SIG-M5 treated with dmso at 0.1 percent for 504 hours (cell line): ENCODE measurements around the gene RBM33.

Experiments used
- DNase-seq: peaks from one replicate; lab custom pipeline; 2025; ENCODE audit not compliant: unreplicated experiment; lab: John Stamatoyannopoulos, UW

RBM33 gene

GRCh38 chr7:155792999-155793560 is 148.6 kb downstream of the RBM33 start:
- no peak for DNase-seq

- DNase-seq: no peak
These were observed 149.3 kb downstream of the RBM33 start for GRCh38 chr7:155793720-155794119.

- no peak for DNase-seq
These were observed 149.7 kb downstream of the RBM33 start for GRCh38 chr7:155794196-155794595.

DNA sequence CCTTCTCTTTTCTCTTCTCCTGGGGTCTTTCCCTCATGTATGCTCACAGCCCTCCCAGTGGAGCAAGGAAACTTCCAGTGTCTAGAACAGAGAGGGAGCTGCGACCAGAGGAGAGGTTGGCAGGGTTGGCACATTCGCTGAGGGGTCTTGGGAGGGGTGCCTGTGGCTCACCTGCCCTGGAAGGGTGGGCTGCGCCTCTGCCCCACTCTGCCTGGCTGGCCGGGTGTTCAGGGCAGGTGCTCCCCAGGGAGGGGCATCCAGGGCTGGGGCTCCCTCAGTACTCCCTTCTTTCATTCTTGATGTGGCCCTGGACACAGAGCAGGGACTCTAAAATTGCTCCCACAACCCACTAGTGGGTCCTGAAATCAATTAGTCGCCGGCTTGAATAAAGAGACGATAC is 150.9 kb downstream of the RBM33 start:
- no peak for DNase-seq

DNA sequence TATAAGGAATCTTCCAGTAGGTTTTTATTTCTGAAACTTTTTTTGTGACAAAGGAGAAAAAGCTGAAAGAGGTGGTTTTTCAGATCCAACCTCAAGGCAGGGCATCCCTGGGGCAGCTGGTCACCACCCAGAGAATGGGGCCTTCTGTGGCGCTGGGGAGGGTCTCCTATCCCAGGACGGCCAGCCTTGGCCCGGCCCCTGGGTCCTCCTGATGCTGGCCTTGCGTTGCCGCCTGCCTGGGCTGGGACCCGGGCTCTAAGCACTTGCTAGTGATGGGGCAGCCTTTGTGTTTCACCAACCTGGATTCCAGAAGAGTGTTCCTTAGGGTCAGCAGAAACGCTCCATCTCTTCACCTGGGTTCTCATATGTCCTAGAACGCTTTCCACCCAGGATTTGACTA is 151.5 kb downstream of the RBM33 start:
- no peak for DNase-seq

DNA sequence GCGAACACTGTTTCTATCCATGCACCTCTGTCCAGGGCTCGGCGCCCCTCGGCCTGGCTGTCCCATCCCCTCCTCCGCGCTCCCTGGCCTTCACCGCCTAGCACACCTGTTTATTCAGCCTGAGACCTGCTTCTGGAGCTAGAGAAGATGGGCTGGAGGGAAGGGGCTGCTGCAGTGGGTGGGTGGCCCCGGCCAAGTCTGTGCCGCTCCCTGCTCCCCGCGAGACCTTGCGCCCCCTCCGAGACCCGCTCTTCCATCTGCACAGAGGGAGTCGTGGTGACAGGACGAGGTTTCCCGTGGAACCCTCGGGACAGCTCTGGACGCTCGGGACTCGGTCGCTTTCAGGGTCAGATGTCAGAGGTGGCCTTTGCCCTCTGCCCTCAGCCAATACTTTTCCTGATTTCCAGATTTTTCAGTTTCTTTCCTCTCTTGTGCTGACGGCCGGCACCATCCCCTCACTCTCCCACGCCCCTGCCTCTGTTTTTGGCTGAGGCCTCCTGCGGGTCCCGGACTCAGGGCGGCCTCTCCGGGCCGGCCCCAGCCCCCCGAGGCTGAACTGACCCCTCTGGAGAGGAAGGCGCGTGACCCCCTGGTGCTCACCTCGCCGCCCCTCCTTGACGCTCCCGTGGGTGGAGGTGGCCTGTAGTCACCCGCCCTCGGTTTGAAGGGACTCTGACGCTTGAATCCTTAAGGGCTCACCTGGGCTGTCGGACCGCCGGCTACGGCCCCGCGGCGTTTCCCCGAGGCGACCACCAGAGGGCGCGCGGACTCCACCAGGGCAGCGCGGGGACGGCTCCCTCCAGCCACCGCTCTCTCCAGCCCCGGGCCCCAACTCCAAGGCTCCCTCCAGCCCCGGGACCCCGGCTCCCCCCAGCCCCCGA is 152.2 kb downstream of the RBM33 start:
- DNase-seq: peak; percentile 12

- no peak for DNase-seq
These were observed 153.1 kb downstream of the RBM33 start for GRCh38 chr7:155797262-155798250.

DNA sequence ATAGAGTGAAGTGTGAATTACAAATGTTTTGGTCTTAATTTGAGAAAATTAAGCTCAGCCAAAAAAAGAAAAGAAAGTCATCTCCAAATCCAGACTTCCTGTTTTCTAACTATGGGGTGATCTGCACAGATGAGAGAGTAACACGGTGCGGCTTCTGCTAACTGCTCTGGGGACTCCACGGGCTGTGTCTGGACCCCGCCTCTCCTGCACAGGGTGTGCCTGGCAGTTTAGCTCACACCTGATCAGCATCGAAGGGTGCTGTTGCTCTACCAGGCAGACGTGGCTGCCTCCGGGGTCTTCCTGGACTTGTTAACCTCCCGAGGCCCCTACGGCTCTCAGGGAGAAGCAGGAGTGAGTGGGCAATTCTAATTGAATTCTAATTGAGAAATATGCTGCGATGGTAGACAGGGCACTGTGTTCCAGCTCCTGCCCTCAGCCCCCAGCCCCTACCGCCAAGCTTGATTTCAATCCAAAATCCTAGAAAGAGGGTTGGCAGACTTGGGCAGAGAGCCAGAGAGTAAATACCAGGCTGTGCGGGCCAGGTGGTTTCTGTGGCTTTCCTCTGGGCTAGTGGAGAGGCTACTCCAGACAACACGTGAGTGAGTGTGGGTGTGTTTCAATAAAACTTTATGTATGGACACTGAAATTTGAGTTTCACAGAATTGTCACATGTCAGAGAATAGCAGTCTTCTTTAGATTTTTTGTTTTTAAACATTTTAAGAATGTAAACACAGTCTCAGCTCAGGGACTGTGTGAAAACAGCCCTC is 154.4 kb downstream of the RBM33 start:
- peak; percentile 65 for DNase-seq

- no peak for DNase-seq
These were observed 155.1 kb downstream of the RBM33 start for GRCh38 chr7:155799514-155799913.

GRCh38 chr7:155800301-155800700 is 155.8 kb downstream of the RBM33 start:
- no peak for DNase-seq

- DNase-seq: no peak
These were observed 156.3 kb downstream of the RBM33 start for GRCh38 chr7:155800741-155801267.

DNA sequence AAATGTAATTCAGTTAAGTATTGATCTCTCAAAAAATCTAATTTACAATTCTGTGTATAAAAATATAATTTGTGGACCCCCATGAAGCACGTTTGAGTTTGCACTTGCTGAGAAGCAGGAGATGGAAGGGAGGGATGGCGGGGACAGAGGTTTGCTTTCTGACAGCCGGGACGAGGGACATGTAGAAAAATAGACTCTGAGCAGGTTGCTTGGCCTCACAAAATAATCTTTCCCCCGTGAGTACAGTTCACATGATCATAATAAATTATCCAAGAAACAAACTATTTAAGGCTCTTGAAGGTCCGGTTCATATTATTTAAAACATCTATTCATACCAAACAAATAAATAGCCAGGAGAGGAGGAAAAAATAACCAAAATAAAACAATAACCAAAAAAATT is 157.8 kb downstream of the RBM33 start:
- DNase-seq: no peak

DNA sequence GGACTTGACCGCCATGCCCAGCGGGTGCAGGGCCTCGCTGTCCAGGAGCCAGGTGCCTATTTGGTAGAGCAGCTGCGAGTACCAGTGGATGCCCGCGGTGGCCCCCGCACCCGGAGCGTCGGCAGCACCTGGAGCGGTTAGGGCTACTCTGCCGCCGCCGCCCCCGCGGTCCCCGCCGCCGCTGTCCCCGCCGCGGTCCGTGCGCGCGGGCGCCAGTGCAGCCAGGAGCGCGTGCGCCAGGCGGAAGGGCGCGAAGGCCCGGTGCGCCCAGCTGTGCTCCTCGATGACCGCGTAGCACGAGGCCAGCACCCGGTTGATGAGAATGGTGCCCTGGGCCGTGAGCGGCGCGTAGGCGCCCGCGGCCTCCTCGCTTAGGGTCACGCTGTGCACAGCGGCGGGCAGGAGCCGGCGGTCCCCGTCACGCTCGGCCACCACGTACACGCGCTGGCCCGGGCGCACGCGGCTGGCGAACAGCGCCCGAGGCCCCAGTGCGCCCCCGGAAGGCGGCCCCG is 158.5 kb downstream of the RBM33 start:
- DNase-seq: no peak

- peak; percentile 55 for DNase-seq
These were observed 159.2 kb downstream of the RBM33 start for GRCh38 chr7:155803418-155804376.

- no peak for DNase-seq
These were observed 160.0 kb downstream of the RBM33 start for GRCh38 chr7:155804431-155804831.

DNA sequence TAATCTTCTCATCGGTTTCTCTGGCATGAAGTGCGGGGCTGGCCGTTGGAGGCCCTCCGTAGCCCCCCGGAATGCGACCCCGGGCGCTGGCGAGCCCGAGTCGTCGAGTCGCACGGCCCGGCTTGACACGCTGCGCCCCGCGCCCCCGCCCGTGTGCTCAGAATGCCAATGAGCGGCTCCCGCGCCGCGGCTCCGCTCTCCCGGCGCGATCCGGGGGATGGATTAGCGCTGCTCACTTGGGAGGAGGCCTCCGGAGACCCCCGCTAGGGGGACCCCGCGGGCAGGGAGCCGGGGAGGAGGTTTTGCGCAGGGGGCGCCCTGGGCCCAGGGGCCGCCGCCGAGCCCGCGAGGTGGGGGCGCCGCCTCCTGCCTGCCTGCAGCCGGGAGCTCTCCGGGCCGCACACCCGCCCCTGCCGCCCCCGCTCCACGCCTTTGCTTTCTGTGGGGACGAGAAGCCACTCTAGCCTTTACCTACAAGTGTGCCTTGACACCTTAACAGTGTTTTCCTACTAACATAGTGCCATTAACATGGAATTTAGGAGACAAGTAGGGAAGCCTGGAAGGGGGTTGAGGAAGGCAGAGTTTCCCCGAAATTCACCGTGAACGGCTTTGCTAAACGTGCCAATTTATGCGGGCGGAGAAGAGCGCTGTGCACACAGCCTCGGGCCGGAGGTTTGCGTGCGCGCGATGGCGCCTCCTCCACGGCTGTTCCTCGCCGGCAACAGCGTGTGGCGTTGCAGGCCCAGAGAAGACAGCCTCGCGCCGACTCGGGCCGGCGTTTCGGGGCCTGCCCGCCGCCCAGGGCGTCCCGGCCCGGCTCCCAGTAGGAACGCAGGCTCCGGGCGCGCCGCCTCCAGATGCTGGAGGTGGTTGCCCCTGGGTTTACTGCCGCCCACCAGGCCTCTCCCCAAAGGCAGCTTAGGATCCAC is 160.7 kb downstream of the RBM33 start:
- peak; percentile 53 for DNase-seq

DNA sequence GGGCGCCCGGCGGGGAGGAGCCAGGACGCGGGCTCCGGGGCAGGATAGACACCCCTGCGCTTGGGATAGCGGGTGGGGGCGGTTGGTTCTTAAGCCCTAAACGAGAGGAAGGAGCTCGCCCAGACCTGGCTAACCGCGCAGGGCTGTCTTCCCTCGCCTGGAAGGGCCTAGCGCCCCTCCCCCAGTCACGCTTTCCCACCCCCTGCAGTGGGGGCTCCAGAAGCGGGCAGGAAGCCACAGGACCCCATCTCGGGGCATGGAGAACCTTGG is 161.3 kb downstream of the RBM33 start:
- no peak for DNase-seq
